KMS-11 (cell line): ENCODE results near the gene PLXNA1.

Source experiments
- H2AFZ ChIP-seq: fragments of 200-600 bp; sonication (generic); 2 replicates; pipeline ENCODE4 v1.6.1; 2016; ENCODE audit warnings: antibody characterized with exemption, mixed run types, low read depth
- H3K27ac ChIP-seq: fragments of 200-600 bp; sonication (generic); 2 replicates; pipeline ENCODE4 v1.6.1; 2016; ENCODE audit warnings: mild to moderate bottlenecking, mixed run types
- H3K27me3 ChIP-seq: fragments of 200-600 bp; sonication (generic); 2 replicates; pipeline ENCODE4 v1.6.1; 2017; ENCODE audit warnings: mild to moderate bottlenecking, low read depth, mixed run types, moderate library complexity; ENCODE audit not compliant: insufficient read depth
- H3K36me3 ChIP-seq: fragments of 200-600 bp; sonication (generic); 2 replicates; pipeline ENCODE4 v1.6.1; 2017; ENCODE audit warnings: mild to moderate bottlenecking, mixed run types; ENCODE audit not compliant: insufficient read depth
- H3K4me1 ChIP-seq: fragments of 200-600 bp; sonication (generic); 2 replicates; pipeline ENCODE4 v1.6.1; 2016; ENCODE audit warnings: mild to moderate bottlenecking, low read depth, mixed run types; ENCODE audit not compliant: poor library complexity, severe bottlenecking
- H3K4me2 ChIP-seq: fragments of 200-600 bp; sonication (generic); 2 replicates; pipeline ENCODE4 v1.7.0; 2016; ENCODE audit warnings: mild to moderate bottlenecking, mixed run types
- H3K4me3 ChIP-seq: fragments of 200-600 bp; sonication (generic); IDR thresholded peaks from 2 replicates; pipeline ENCODE4 v1.6.1; 2017; ENCODE audit warnings: low read depth, low read length, mixed read lengths; ENCODE audit not compliant: insufficient read depth
- H3K79me2 ChIP-seq: fragments of 200-600 bp; sonication (generic); 2 replicates; pipeline ENCODE4 v1.6.1; 2016; ENCODE audit warnings: low read depth, mixed run types; ENCODE audit not compliant: insufficient read depth
- H3K9ac ChIP-seq: fragments of 200-600 bp; sonication (generic); 2 replicates; pipeline ENCODE4 v1.6.1; 2016; ENCODE audit warnings: mild to moderate bottlenecking, mixed run types
- H4K20me1 ChIP-seq: fragments of 200-600 bp; sonication (generic); 2 replicates; pipeline ENCODE4 v1.6.1; 2016; ENCODE audit warnings: mild to moderate bottlenecking, mixed run types; ENCODE audit not compliant: insufficient read depth
- TF ChIP-seq, protein P1 (sequence below): fragments of 200-600 bp; sonication (generic); conservative IDR thresholded peaks from 2 replicates; pipeline ENCODE4 v1.6.1; 2017; ENCODE audit warnings: low read depth, mild to moderate bottlenecking, antibody characterized with exemption, low read length, moderate library complexity, mixed read lengths

The PLXNA1 gene

DNA sequence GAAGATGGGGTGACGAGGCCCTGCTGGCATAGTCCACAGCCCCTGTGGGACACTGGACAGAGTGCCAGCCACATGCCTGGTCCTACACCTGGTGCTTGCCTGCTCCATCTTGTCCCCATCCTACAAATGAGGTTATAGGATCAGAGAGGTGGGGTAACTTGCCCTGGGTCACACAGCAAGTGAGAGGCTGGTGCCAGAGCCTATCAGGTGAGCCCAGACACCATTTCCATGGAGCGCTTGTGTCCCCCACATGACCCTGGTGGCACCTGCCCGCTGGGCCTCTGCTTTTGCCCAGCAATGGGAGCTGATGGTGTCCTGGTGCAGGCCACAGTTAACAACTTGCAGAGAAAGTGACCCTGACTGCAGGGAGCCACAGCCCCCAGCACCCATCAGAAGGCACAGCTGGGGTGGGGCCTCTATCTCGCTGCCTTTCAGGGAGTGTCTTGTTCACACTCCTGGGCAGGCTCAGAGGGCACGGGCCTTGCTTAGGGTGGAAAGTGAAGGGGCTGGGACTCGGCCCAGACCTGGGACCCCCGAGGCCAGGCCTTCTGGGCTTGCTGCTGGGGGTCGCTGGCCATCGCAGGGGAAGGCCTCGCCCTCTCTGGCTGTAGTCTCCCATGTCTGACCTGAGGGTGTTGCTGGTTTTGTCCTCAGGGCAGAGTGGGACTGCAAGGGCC, 7.2 kb downstream of the PLXNA1 start:
- Histone ChIP-seq H3K27me3 (no peaks in the 10 kb centered on the region), H3K4me2 (no peak overlapping the region), H3K79me2 (peaks cover 34% of the 10 kb centered on the region; the same call in 1 of the 2 replicates), H4K20me1 (no peaks in the 10 kb centered on the region), H3K4me1 (no peaks in the 10 kb centered on the region), H3K4me3 (no peak overlapping the region), H3K9ac (no peak overlapping the region), H2AFZ (no peak overlapping the region), H3K36me3 (no peaks in the 10 kb centered on the region), H3K27ac (no peak overlapping the region)
- TF ChIP-seq, protein P1, sequence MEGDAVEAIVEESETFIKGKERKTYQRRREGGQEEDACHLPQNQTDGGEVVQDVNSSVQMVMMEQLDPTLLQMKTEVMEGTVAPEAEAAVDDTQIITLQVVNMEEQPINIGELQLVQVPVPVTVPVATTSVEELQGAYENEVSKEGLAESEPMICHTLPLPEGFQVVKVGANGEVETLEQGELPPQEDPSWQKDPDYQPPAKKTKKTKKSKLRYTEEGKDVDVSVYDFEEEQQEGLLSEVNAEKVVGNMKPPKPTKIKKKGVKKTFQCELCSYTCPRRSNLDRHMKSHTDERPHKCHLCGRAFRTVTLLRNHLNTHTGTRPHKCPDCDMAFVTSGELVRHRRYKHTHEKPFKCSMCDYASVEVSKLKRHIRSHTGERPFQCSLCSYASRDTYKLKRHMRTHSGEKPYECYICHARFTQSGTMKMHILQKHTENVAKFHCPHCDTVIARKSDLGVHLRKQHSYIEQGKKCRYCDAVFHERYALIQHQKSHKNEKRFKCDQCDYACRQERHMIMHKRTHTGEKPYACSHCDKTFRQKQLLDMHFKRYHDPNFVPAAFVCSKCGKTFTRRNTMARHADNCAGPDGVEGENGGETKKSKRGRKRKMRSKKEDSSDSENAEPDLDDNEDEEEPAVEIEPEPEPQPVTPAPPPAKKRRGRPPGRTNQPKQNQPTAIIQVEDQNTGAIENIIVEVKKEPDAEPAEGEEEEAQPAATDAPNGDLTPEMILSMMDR = no peak

DNA sequence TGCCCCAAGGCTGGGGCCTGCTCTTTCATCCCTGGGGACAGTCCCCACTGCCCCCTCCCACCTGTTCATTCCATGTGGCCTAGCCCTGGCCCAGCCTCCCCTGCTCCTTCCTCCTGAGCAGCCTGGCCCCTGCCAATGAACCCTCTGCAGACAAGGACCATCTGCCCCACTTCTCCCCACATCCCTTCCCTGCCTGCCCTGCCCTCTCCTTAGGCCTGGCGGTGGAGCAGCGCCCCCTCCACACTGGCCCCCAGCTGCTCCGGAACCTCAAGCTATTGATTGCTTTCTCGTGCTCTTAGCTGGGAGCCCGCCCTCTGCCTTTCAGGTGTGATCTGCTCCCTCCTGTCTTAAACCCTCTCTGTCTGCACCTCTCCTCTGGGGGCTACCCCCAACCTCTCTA, 8.0 kb downstream of the PLXNA1 start:
- H4K20me1 ChIP-seq = no peaks in the 10 kb centered on the region
- H3K9ac ChIP-seq = no peak overlapping the region
- H3K36me3 ChIP-seq = no peaks in the 10 kb centered on the region
- H2AFZ ChIP-seq = no peak overlapping the region
- H3K4me1 ChIP-seq = no peaks in the 10 kb centered on the region
- TF ChIP-seq, protein P1 = no peak
- H3K27me3 ChIP-seq = no peaks in the 10 kb centered on the region
- peaks cover 30% of the 10 kb centered on the region; the same call in 1 of the 2 replicates for H3K79me2 ChIP-seq
- H3K4me2 ChIP-seq = no peak overlapping the region
- no peak overlapping the region for H3K4me3 ChIP-seq
- H3K27ac ChIP-seq = no peak overlapping the region

DNA sequence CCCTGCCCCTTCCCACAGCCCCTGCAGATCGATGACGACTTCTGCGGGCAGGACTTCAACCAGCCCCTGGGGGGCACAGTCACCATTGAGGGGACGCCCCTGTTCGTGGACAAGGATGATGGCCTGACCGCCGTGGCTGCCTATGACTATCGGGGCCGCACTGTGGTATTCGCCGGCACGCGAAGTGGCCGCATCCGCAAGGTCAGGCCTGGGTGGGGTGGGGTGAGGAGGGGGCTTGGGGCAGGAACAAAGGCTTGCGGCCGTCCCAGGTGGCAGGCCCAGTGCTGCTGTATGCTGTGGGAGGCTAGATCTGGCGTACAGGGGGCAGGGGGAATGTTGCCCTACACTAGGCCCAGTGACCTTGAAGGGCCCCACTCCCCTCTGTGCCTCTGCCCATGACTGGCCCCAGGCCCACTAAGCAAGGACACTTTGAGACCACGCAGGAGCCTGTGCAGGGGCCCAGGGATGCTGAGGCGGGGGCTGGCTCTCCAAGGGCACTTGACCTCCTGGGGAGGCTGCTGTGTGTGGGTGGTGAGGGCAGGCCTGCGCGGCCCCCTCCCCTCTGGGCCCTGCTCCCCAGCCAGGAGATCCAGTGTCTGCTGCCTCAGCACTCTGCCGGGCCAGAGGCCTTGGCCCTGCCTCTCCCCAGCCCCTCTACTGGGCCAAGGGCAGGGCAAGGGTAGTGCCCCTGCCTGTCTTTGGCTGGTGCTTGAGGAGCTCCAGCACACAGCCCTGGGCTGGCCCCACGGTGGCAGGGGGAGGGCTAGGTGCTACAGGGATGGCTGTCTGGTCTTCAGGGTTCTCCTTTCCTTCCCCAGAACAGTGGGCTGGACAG, 8.7 kb downstream of the PLXNA1 start:
- Histone ChIP-seq H3K36me3 (no peaks in the 10 kb centered on the region), H3K27me3 (no peaks in the 10 kb centered on the region), H3K9ac (no peak overlapping the region), H3K4me3 (no peak overlapping the region), H3K27ac (no peak overlapping the region), H3K79me2 (peaks cover 27% of the 10 kb centered on the region; the same call in 1 of the 2 replicates), H4K20me1 (0 out of 2 replicates have a peak, but pooled peaks cover 4% of the 10 kb centered on the region), H2AFZ (no peak overlapping the region), H3K4me1 (no peaks in the 10 kb centered on the region), H3K4me2 (no peak overlapping the region)
- TF ChIP-seq, protein P1 = no peak

DNA sequence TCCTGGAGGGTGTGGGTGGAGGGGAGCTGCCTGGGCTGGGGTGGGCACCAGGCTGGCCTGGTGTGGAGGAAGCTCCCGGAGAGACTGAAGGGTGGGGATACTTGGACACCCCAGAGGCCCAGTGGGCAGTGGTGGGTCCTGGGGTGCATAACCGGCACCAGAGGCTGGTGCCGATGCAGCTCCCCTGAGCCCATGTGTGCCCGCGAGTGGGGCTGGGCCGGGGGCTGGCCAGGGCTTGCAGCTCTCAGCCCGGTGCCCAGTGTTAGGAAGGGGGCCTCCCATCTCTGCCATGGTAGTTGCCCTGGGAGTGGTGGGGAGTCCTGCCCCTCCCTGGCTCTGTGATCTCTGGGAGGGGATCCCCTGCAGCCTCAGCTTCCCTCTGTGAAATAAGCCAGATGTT, 9.3 kb downstream of the PLXNA1 start:
- Histone ChIP-seq H3K9ac (no peak overlapping the region), H3K4me2 (no peak overlapping the region), H3K4me3 (no peak overlapping the region), H3K27me3 (no peaks in the 10 kb centered on the region), H3K79me2 (peaks cover 28% of the 10 kb centered on the region; the same call in 1 of the 2 replicates), H3K36me3 (no peaks in the 10 kb centered on the region), H4K20me1 (0 out of 2 replicates have a peak, but pooled peaks cover 5% of the 10 kb centered on the region), H3K27ac (no peak overlapping the region), H3K4me1 (no peaks in the 10 kb centered on the region), H2AFZ (no peak overlapping the region)
- TF ChIP-seq, protein P1 = no peak
